Muscle of leg (tissue), 11 donors: Measurements from ENCODE around the gene FOXJ2. TPM values are rescaled to one million over a fixed set of nuclear protein-coding genes. Genes with fewer than 3 reads are reported as not detected.

Source experiments
- DNase-seq: peaks from one replicate; pipeline ENCODE4 v3.0.0; 2013
- H3K27ac ChIP-seq: one replicate; pipeline ENCODE4 v1.5.1; 2013; ENCODE audit warnings: mild to moderate bottlenecking, low read length, control low read depth
- H3K27me3 ChIP-seq: one replicate; pipeline ENCODE4 v1.6.1; 2013; ENCODE audit warnings: low read length; ENCODE audit not compliant: control insufficient read depth, insufficient read depth
- H3K36me3 ChIP-seq: one replicate; pipeline ENCODE4 v1.6.1; 2013; ENCODE audit warnings: low read length; ENCODE audit not compliant: control insufficient read depth, insufficient read depth
- H3K4me1 ChIP-seq: one replicate; pipeline ENCODE4 v1.6.1; 2013; ENCODE audit warnings: low read length; ENCODE audit not compliant: control insufficient read depth, insufficient read depth
- H3K4me3 ChIP-seq: one replicate; pipeline ENCODE4 v1.5.1; 2013; ENCODE audit warnings: low read length, control low read depth
- H3K9me3 ChIP-seq: replicated peaks from 2 replicates; pipeline ENCODE4 v1.6.1; 2013; ENCODE audit warnings: low read depth, low read length; ENCODE audit not compliant: control insufficient read depth
- WGBS: methylation state at CpG from one replicate; pipeline ENCODE4 v1.1.5; 2013; ENCODE audit warnings: missing lambda C conversion rate; ENCODE audit not compliant: insufficient coverage; 5-methylcytosine and 5-hydroxymethylcytosine counted together
- polyA plus RNA-seq, 8 donors: library from polyadenylated mRNA; unstranded; fragments of 120-200 nt; gene quantifications; one replicate each; pipeline versions ENCODE4 v1.2.1 to v1.2.3, GENCODE V29; 2013; ENCODE audit warnings: inconsistent platforms in 1 of 8, low replicate concordance in 1 of 8; ENCODE audit not compliant: insufficient read length in 8 of 8, insufficient read depth in 1 of 8
- total RNA-seq: library from RNA; stranded (reverse); fragments of 120-200 nt; gene quantifications from one replicate; pipeline ENCODE4 v1.2.4, GENCODE V29; 2013

FOXJ2 gene
- total and polyA plus RNA-seq, 9 donors, result 10.9 to 23.5 (median 19.4) TPM

- no peak overlapping the region for H3K27ac ChIP-seq
- no peak for DNase-seq
- no peaks in the 10 kb centered on the region for H3K4me1 ChIP-seq
- H3K9me3 ChIP-seq, result no peaks in the 10 kb centered on the region
- 100% methylated on average over 3 of the region's 3 CpGs for WGBS
- peaks cover 30% of the 10 kb centered on the region for H3K36me3 ChIP-seq
- H3K27me3 ChIP-seq, result no peaks in the 10 kb centered on the region
- no peak overlapping the region for H3K4me3 ChIP-seq
Measured at GRCh38 chr12:8099235-8099634, 66.7 kb downstream of the FOXJ2 start.

Other genes with a start within 250 kb of the FOXJ2 start
- 0.04 TPM for gene NANOG, start 243.3 kb upstream of the FOXJ2 start, total RNA-seq
- gene NANOG, start 243.3 kb upstream of the FOXJ2 start, polyA plus RNA-seq, result under 1 TPM in 6 of 8 donors, not detected in 2; 0.04 to 0.22 (median 0.10) TPM
- gene SLC2A14, start 159.8 kb upstream of the FOXJ2 start, total RNA-seq, result 0.22 TPM
- gene SLC2A14, start 159.8 kb upstream of the FOXJ2 start, polyA plus RNA-seq, result 1 to 10 TPM in 1 of 8 donors, under 1 TPM in 4, not detected in 3; 0.08 to 1.5 (median 0.25) TPM
- 47.3 TPM for gene SLC2A3, start 96.5 kb upstream of the FOXJ2 start, total RNA-seq
- gene SLC2A3, start 96.5 kb upstream of the FOXJ2 start, polyA plus RNA-seq, result 10 to 100 TPM in 6 of 8 donors, 1 to 10 TPM in 2; 7.5 to 42.5 (median 14.4) TPM
- gene C3AR1, start 33.6 kb downstream of the FOXJ2 start, total RNA-seq, result 3.7 TPM
- gene C3AR1, start 33.6 kb downstream of the FOXJ2 start, polyA plus RNA-seq, result 1 to 10 TPM; 4.0 to 6.5 (median 5.0) TPM
- gene NECAP1, start 49.6 kb downstream of the FOXJ2 start, total RNA-seq, result 28.7 TPM
- 10 to 100 TPM; 20.3 to 27.0 (median 24.5) TPM for gene NECAP1, start 49.6 kb downstream of the FOXJ2 start, polyA plus RNA-seq
- 2.5 TPM for gene CLEC4A, start 90.9 kb downstream of the FOXJ2 start, total RNA-seq
- gene CLEC4A, start 90.9 kb downstream of the FOXJ2 start, polyA plus RNA-seq, result 1 to 10 TPM in 5 of 8 donors, under 1 TPM in 3; 0.16 to 3.6 (median 1.4) TPM
- gene ZNF705A, start 124.3 kb downstream of the FOXJ2 start, total RNA-seq, result not detected
- under 1 TPM in 2 of 8 donors, not detected in 6; 0.24 to 0.59 TPM for gene ZNF705A, start 124.3 kb downstream of the FOXJ2 start, polyA plus RNA-seq
- 0.09 TPM for gene FAM90A1, start 194.9 kb downstream of the FOXJ2 start, total RNA-seq
- 1 to 10 TPM in 2 of 8 donors, under 1 TPM in 6; 0.55 to 2.5 (median 0.79) TPM for gene FAM90A1, start 194.9 kb downstream of the FOXJ2 start, polyA plus RNA-seq